GM21737 (cell line): Measurements from ENCODE around the gene NAT14.

Experiments
- ATAC-seq: cut with Tn5 transposase; IDR thresholded peaks from one replicate; pipeline ENCODE4 v1.9.1; 2021; ENCODE audit warnings: mild to moderate bottlenecking, moderate library complexity; ENCODE audit not compliant: unreplicated experiment

Gene NAT14

GRCh38 chr19:55467236-55468053 is 17.5 kb upstream of the NAT14 start:
- ATAC-seq = no peak

- no peak for ATAC-seq
These were observed 17.0 kb upstream of the NAT14 start for GRCh38 chr19:55468054-55468393.

- no peak for ATAC-seq
These were observed 13.7 kb upstream of the NAT14 start for GRCh38 chr19:55471266-55471665.

GRCh38 chr19:55472463-55472862 is 12.5 kb upstream of the NAT14 start:
- ATAC-seq = no peak

DNA sequence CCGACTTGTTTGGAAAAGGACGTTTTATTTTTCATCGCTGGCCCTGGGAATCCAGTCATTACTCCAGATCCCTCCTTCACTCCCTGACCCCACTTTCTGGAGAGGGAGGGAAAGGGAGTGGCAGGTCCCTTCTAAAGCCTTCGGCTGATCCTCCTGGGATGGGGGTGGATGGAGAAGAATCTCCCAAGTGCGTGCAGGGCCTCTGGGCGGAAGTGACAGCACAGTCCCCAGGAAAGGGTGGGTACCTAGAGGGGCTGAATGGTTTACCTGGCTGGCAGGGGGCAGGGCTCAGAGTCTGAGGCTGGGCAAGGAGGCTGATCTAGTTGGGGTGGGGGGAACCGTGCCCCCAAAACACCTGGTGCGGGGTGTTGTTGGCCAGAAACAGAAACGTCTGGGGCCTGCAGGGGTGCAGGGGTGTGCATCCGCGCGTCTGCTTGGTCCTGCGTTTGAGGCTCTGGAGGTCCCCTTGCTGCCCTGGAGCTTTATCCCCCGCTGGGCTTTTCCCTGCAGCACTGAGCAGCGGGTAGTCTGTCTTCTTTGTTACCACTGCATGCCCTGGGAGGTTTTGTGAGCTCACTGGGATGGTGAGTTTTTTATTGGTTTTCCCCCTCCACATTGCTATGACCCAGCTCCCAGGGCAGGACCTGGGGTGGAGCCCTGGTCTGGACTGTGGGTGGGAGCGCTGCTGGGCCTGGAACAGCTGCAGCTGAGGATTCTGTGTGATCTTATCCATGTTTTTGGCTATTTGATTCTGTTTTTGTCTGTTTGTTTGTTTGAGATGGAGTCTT is 11.6 kb upstream of the NAT14 start:
- no peak for ATAC-seq

DNA sequence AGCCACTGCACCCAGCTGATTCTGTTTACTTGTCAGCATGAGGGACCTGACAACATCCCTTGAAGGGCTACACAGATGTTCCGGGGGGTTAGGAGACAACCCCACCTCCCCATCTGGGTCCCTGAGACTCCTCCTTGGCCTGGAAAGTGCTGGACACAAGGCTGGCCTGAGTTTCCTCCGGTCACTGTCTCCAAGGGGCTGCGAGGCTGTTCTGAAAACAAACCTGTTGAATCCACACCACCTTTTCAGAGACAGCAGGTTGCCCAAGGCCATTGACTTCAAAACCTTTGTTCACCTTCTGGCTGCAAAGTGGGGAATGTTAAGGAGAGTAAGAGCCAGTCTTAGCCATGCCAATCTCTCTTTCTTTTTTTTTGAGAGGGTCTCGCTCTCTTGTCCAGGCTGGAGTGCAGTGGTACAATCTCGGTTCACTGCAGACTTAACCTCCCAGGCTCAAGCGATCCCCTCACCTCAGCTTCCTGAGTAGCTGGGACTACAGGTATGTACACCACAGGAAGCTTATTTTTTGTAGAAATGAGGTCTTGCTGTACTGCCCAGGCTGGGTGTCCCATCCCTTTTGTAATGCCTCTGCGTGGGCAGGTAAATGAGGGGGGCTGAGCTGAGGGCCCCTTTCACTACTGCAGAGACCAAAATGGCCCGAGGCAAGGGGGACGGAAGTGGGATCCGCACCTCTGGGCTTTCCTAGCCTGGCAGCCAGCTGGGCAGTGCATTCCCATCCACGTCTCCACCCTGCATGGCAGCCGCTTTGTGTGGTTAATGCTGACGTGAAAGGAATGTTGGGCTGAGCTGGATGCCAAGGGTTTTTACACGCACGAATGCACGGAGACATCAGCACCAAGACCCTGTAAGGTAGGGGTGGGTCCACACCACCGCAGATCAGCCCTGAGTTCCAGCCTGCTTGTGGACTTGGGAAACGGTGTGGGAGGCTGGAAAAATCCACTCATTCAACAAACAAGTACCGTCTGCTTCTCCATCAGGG is 10.4 kb upstream of the NAT14 start:
- ATAC-seq = no peak

DNA sequence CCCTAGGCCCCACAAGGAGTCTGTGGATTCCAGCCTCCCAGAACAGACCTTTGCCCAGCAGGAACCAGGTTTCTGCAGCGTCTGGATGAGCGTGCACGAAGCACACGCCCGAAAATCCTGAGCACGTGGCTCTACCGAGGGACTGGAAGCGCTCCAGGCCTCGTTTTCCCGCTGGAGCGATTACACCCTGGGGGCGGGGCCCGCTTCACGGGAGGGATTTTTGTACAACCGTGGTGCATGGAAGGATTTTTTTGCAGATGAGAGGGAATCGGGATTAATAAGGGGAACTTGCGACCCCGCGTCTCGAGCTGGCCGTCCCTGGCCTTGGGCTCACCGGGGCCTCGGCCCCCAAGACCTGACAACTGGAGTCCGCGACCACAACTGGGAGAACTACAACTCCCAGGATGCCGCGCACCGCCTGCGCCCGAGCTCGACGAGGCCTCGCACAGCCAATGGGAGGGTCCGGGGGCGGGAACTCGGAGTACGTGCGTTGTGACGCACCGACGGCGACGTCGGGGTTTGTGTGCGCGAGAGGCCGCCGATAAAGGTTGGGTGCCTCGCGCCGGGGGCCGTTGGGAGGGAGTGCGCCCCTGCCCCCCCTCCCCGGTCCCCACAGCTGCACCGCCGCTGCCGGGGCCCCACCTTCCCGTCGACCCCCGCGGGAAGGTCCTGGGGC is 8.8 kb upstream of the NAT14 start, which contains the start of gene ZNF628:
Gene ZNF628 (plus strand): TSS at position 518 of the 676 bp plus-strand sequence. CDS start 3,294 bp downstream, outside the sequence.
- peak; percentile 81 for ATAC-seq

DNA sequence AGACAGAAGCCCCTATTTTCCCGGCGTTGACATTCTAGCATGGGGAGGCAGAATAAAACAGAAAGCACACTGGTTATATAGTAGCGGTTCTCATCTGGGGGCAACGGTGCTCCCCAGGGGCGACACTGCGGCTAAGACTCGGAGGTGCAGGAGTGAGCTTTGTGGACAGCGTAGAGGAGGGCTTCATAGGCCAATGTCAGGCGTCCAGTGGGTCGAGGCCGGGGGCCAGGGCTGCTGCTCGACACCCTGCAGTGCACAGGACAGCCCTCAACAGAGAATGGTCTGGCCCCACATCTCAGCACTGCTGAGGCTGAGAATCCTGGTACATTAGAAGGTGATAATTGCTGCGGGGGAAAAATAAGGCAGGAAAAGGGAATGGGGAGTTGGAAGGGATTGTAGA is 7.1 kb upstream of the NAT14 start:
- no peak for ATAC-seq

GRCh38 chr19:55478364-55478763 is 6.6 kb upstream of the NAT14 start:
- no peak for ATAC-seq

DNA sequence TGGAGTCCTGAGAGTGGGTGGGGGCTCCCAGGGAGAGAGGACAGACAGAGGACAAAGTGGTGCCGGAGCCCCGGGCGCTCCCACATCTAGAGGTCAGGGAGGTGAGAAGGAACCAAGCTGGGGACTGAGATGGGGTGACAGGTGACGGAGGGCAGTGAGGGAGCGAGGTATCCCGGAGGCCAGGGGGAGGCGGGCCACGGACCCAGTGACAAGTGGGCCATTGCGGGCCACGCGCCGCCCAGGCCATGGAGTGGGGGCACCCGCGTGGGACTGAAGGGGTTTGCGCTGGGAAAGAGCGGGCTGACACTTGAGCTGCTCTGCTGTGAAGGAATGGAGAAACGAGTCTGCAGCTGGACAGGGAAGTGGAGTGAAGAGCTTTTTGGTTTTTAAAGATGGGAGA is 5.9 kb upstream of the NAT14 start:
- ATAC-seq = no peak

- no peak for ATAC-seq
These were observed 5.3 kb upstream of the NAT14 start for GRCh38 chr19:55479451-55480230.

- no peak for ATAC-seq
These were observed 3.7 kb upstream of the NAT14 start for GRCh38 chr19:55481148-55481793.

DNA sequence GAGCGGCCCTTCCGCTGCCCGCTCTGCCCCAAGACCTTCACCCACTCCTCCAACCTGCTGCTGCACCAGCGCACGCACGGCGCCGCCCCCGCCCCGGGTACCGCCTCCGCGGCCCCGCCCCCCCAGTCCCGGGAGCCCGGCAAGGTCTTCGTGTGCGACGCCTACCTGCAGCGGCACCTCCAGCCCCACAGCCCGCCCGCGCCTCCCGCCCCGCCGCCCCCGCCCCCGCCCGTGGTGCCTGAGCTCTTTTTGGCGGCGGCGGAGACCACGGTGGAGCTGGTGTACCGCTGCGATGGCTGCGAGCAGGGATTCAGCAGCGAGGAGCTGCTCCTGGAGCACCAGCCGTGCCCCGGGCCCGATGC is 3.2 kb upstream of the NAT14 start:
- ATAC-seq = no peak

GRCh38 chr19:55482156-55482961 is 2.6 kb upstream of the NAT14 start:
- no peak for ATAC-seq

DNA sequence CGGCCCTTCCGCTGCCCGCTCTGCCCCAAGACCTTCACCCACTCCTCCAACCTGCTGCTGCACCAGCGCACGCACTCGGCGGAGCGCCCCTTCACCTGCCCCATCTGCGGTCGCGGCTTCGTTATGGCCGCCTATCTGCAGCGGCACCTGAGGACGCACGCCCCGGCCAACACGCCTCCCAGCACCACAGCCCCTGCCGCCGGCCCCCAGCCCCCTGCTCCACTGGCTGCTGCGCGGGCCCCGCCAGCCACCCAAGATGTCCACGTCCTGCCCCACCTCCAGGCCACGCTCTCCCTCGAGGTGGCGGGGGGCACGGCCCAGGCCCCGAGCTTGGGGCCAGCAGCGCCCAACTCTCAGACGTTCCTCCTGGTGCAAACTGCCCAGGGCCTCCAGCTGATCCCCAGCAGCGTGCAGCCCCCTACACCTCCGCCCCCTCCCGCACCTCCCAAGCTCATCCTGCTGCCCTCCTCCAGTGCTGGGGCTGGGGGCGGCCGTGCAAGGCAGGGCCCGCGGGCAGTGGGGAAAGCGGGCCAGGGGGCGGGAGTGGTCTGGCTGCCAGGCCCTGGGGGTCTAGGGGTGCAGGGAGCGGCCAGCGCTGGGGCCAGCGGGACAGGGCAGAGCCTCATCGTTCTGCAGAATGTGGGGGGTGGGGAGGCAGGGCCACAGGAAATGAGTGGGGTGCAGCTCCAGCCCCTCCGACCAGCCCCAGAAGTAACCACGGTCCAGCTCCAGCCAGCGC is 1.9 kb upstream of the NAT14 start:
- ATAC-seq = no peak

GRCh38 chr19:55483706-55484592 is 1.0 kb upstream of the NAT14 start:
- no peak for ATAC-seq
